T-helper 1 cell treated with Interleukin-12 subunit alpha and Interleukin-12 subunit beta and Interleukin-4 antibody, amounts not matched to agents 30 μg/mL and 1 μg/mL, for 36 hours (primary cell): ENCODE results near the gene FAM177B.

Source experiments
- H3K27ac Mint-ChIP-seq: one replicate; pipeline ENCODE4 v1.8.0; 2021; ENCODE audit warnings: mild to moderate bottlenecking, mixed read lengths
- H3K27me3 Mint-ChIP-seq: one replicate; pipeline ENCODE4 v1.8.0; 2021; ENCODE audit warnings: low read depth, mixed read lengths
- H3K36me3 Mint-ChIP-seq: one replicate; pipeline ENCODE4 v1.8.0; 2021; ENCODE audit warnings: low read depth, mixed read lengths
- H3K4me1 Mint-ChIP-seq: one replicate; pipeline ENCODE4 v1.8.0; 2021; ENCODE audit warnings: low read depth, mixed read lengths
- H3K4me3 Mint-ChIP-seq: one replicate; pipeline ENCODE4 v1.8.0; 2021; ENCODE audit warnings: mild to moderate bottlenecking, moderate library complexity, mixed read lengths
- H3K9me3 Mint-ChIP-seq: one replicate; pipeline ENCODE4 v1.8.0; 2021; ENCODE audit warnings: mixed read lengths

The FAM177B gene

DNA sequence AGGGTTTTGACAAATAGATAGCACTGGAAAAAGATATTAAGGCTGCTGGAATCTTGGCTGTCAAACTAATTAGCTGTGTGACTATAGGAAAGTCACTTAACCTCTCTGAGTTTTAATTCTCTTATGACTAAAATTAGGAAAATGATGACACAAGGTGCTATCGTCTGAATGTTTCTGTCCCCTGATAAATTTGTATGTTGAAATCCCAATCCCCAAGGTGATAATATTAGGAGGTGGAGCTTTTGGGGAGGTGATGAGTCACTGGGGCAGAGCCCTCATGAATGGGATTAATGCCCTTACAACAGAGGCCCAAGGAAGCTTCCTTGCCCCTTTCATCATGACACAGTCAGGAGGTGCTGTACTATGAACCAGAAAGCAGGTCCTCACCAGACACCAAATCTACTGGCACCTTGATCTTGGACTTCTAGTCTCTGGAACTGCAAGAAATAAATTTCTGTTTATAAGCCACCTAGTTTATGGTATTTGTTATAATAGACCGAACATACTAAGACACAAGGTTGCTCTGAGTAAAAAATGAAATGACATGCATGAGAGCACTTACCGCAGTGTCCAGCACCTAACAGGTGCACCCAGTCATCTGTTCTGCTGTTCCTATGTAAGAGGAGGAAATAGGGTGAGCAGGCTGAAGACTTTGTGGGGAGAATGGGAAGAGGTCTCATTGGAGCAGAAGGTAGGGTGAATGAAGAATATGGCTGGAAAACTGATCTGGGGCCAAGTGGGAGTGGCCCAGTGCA, 51.6 kb downstream of the FAM177B start:
- Mint-ChIP-seq H3K27me3 (peaks cover 23% of the 10 kb centered on the region), H3K36me3 (peaks cover 2% of the 10 kb centered on the region), H3K27ac (no peak overlapping the region), H3K4me3 (no peak overlapping the region), H3K4me1 (peaks cover 10% of the 10 kb centered on the region), H3K9me3 (peaks cover 14% of the 10 kb centered on the region)

DNA sequence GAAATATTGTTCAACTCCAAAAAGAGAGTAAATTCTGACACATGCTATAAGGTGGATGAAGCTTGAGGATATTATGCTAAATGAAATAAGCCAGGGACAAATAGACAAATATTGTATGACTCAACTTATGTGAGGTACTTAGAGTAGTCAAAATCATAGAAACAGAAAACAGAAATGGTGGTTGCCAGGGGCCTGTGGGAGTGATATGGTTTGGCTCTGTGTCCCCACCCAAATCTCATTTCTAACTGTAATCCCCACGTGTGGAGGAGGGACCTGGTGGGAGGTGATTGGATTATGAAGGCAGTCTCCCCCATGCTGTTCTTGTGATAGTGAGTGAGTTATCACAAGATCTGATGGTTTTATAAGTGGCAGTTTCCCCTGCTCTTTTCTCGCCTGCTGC, 53.1 kb downstream of the FAM177B start:
- Mint-ChIP-seq H3K9me3 (peaks cover 14% of the 10 kb centered on the region), H3K4me1 (peaks cover 10% of the 10 kb centered on the region), H3K36me3 (peaks cover 2% of the 10 kb centered on the region), H3K27me3 (peaks cover 11% of the 10 kb centered on the region), H3K27ac (no peak overlapping the region), H3K4me3 (peak overlapping the region; percentile 15)

DNA sequence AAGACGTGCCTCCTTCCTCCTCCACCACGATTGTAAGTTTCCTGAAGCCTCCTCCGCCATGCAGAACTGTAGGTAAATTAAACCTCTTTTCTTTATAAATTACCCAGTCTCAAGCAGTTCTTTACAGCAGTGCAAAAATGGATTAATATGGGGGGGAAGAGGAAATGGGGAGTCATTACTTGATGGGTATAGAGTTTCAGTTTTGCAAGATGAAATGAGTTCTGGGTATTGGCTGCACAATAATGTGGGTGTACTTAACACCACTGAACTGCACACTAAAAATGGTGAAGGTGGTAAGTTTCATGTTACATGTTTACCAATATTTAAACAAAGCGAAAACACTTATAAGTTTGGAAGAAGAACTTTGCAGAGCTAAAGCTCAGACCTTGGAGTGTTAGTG, 53.5 kb downstream of the FAM177B start:
- peaks cover 10% of the 10 kb centered on the region for H3K4me1 Mint-ChIP-seq
- H3K27ac Mint-ChIP-seq = no peak overlapping the region
- H3K4me3 Mint-ChIP-seq = no peak overlapping the region
- H3K27me3 Mint-ChIP-seq = peaks cover 8% of the 10 kb centered on the region
- peaks cover 2% of the 10 kb centered on the region for H3K36me3 Mint-ChIP-seq
- H3K9me3 Mint-ChIP-seq = peaks cover 14% of the 10 kb centered on the region

DNA sequence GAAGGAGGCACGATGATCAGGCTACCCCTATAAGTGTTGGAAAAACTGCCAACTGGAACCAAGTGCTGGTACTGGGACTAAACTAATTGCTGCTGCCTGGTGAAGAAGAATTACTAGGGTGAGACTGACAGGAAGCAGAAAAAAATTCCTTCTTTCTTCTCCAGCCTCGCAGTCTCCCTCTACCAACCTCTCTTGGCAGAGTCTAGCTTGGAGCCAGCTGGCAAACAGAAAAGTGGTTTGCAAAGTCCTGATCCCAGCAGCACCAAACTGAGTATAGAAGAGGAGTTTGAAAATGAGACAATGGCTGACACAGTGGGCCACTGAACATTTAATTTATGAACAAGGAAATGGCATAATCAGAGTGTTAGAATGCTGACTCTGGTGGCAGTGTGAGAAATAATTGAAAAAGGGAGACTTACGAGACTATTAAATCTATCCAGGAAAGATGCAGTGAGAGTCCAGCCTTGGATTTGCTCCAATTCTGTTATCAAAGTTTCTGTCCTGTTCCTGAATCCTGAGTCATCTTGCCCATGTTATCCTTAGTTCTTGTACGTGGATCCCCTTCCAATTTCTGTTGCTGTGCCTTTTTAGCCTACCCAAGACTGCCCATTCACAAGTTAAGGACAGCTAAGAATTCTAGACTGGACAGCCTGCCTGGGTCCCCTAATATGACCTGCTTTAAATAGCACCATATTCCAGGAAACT, 54.2 kb downstream of the FAM177B start:
- Mint-ChIP-seq H3K36me3 (peaks cover 2% of the 10 kb centered on the region), H3K27ac (no peak overlapping the region)

DNA sequence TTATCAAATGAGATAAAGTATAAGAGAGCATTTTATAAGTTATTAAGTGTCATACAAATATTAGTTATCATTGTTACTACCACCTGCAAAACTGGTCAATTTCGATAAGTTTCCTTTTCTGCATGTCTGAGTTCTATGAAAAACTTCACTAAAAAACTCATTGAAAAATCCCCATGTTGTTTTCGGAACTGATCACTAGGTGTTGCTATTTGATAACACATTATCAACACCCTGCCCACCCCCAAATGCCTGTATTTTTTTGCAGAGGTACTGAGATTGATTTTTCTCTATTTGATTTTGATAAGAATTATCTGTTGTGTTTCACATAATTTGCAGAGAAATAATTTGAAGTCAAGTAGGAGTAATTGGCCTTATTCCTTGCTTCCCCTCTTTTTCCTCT, 55.7 kb downstream of the FAM177B start:
- Mint-ChIP-seq H3K9me3 (peaks cover 14% of the 10 kb centered on the region), H3K27me3 (no peaks in the 10 kb centered on the region), H3K4me1 (peaks cover 10% of the 10 kb centered on the region), H3K27ac (no peak overlapping the region), H3K36me3 (peaks cover 2% of the 10 kb centered on the region), H3K4me3 (no peak overlapping the region)

More for the DNA sequence above, 54.2 kb downstream of the FAM177B start:
- Mint-ChIP-seq H3K4me1 (peaks cover 10% of the 10 kb centered on the region), H3K4me3 (no peak overlapping the region), H3K27me3 (peaks cover 6% of the 10 kb centered on the region), H3K9me3 (peaks cover 14% of the 10 kb centered on the region)

DNA sequence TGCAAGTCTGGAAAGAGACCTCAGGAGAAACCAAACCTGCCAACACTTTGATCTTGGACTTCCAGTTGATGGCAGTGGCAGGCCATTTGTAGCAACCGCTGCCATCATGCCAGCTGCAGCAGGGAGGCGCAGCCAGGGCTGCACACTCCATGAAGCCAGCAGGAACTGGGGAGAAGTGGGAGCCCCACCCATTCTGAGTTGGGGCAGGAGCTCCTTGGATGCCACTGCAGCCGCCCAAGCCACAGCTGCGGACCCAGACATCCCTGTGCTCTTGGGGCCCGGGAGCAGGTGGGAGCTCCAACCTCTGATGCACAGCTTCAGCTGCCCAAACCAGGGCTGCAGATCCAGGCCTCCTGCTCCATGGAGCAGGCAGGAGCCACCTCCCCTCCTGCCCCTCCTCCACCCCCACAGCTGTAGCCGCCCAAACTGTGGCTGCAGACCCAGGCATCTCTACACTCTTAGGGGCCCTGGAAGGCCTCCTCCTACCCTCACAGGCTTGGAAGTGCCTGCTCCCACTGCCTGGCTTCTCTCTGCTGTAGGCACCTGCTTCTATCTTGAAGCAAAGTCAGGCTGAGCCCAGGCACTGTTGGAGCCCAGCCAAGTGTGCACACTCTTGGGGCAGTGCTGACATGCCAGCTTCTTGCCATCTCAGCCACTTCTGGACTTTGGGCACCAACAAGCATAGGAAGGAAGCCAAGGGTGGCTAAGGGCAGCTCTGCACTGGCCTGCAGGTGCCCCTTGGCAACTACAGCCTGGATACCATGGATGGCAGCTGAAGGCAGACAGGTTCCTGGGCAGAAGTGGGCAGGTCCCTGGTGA, 57.9 kb downstream of the FAM177B start:
- Mint-ChIP-seq H3K36me3 (no peaks in the 10 kb centered on the region), H3K27ac (no peak overlapping the region), H3K9me3 (peaks cover 8% of the 10 kb centered on the region), H3K4me1 (peaks cover 21% of the 10 kb centered on the region), H3K4me3 (no peak overlapping the region), H3K27me3 (peaks cover 8% of the 10 kb centered on the region)

DNA sequence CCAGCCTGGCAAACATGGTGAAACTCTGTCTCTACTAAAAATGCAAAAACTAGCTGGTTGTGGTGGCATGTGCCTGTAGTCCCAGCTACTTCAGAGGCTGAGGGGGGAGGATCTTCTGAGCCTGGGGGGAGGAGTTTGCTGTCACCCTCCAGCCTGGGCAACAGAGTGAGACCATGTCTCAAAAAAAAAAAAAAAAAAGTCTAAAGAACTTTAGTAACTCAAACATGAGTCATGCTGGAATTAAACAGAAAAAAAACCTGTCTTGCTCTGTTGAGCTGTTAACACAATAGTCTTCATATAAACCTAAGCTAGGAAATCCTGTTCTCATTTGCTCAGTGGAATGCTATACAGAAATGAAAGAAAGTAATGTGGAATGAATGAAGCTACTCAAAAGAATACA, 61.1 kb downstream of the FAM177B start:
- peaks cover 10% of the 10 kb centered on the region for H3K4me1 Mint-ChIP-seq
- H3K27ac Mint-ChIP-seq = no peak overlapping the region
- H3K4me3 Mint-ChIP-seq = no peak overlapping the region
- no peaks in the 10 kb centered on the region for H3K36me3 Mint-ChIP-seq
- H3K27me3 Mint-ChIP-seq = peaks cover 27% of the 10 kb centered on the region
- no peaks in the 10 kb centered on the region for H3K9me3 Mint-ChIP-seq

DNA sequence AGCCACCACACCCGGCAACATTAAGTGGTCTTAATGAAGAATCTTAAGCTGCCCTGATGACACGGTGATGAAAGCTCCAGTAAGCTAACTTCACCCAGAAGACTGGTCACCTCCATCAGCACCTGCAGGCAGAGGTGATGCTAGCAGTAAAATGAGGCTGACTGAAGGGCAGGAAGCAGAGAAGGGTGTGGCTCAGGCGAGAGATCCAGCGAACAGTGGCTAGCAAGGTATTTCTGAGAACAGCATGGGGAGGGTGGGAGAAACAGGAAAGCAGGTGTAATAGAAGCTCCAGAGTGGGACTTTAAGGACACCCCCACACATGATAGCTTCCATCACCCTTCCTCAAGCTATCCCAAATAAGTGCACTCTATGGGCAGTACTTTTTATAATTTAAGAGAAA, 62.0 kb downstream of the FAM177B start:
- Mint-ChIP-seq H3K27ac (no peak overlapping the region), H3K27me3 (peaks cover 35% of the 10 kb centered on the region), H3K4me1 (peaks cover 10% of the 10 kb centered on the region), H3K4me3 (no peak overlapping the region), H3K9me3 (no peaks in the 10 kb centered on the region), H3K36me3 (no peaks in the 10 kb centered on the region)
